ENCODE results near the gene BCL11A.
A peak's percentile ranks its signal among the peaks of the same experiment; 100 is the strongest.

The BCL11A gene

GRCh38 chr2:60484133-60484645 is 69.3 kb downstream of the BCL11A start:
- peak; percentile 71 for DNase-seq (ENCODE audit: low spot score)

GRCh38 chr2:60483401-60483800 is 70.1 kb downstream of the BCL11A start:
- peak; percentile 84 for DNase-seq (ENCODE audit: low spot score)

GRCh38 chr2:60482222-60482621 is 71.2 kb downstream of the BCL11A start:
- DNase-seq (ENCODE audit: low spot score): peak; percentile 31

- DNase-seq (ENCODE audit: low spot score): no peak
Observed at GRCh38 chr2:60481257-60481656, 72.2 kb downstream of the BCL11A start.

GRCh38 chr2:60480089-60480773 is 73.2 kb downstream of the BCL11A start:
- DNase-seq (ENCODE audit: low spot score): no peak

GRCh38 chr2:60479226-60480088 is 74.0 kb downstream of the BCL11A start:
- no peak for DNase-seq (ENCODE audit: low spot score)

GRCh38 chr2:60478660-60479059 is 74.8 kb downstream of the BCL11A start:
- DNase-seq (ENCODE audit: low spot score): no peak

- DNase-seq (ENCODE audit: low spot score): no peak
Observed at GRCh38 chr2:60476206-60476954, 77.1 kb downstream of the BCL11A start.

- DNase-seq (ENCODE audit: low spot score): no peak
Observed at GRCh38 chr2:60475123-60475830, 78.2 kb downstream of the BCL11A start.

GRCh38 chr2:60474301-60474700 is 79.2 kb downstream of the BCL11A start:
- DNase-seq (ENCODE audit: low spot score): no peak

GRCh38 chr2:60473546-60473945 is 79.9 kb downstream of the BCL11A start:
- no peak for DNase-seq (ENCODE audit: low spot score)

- no peak for DNase-seq (ENCODE audit: low spot score)
Observed at GRCh38 chr2:60472663-60473289, 80.7 kb downstream of the BCL11A start.

GRCh38 chr2:60472041-60472440 is 81.4 kb downstream of the BCL11A start:
- DNase-seq (ENCODE audit: low spot score): no peak

GRCh38 chr2:60470340-60470739 is 83.1 kb downstream of the BCL11A start:
- DNase-seq (ENCODE audit: low spot score): no peak

- DNase-seq (ENCODE audit: low spot score): no peak
Observed at GRCh38 chr2:60469536-60470317, 83.7 kb downstream of the BCL11A start.

- DNase-seq (ENCODE audit: low spot score): no peak
Observed at GRCh38 chr2:60468382-60469085, 84.9 kb downstream of the BCL11A start.

- DNase-seq (ENCODE audit: low spot score): no peak
Observed at GRCh38 chr2:60466161-60466702, 87.2 kb downstream of the BCL11A start.

GRCh38 chr2:60465736-60466135 is 87.7 kb downstream of the BCL11A start:
- DNase-seq (ENCODE audit: low spot score): no peak

- DNase-seq (ENCODE audit: low spot score): no peak
Observed at GRCh38 chr2:60463249-60463648, 90.2 kb downstream of the BCL11A start.
